GM12873 (cell line): Measurements from ENCODE around the gene PPIL1.

Experiments
- TF ChIP-seq, protein P1 (sequence below): IDR thresholded peaks from 2 replicates; pipeline ENCODE4 v1.5.1; 2012; ENCODE audit warnings: low read depth, mild to moderate bottlenecking, moderate library complexity, low read length, control low read depth; ENCODE audit not compliant: insufficient read depth; ENCODE audit errors: missing control alignments

The PPIL1 gene

DNA sequence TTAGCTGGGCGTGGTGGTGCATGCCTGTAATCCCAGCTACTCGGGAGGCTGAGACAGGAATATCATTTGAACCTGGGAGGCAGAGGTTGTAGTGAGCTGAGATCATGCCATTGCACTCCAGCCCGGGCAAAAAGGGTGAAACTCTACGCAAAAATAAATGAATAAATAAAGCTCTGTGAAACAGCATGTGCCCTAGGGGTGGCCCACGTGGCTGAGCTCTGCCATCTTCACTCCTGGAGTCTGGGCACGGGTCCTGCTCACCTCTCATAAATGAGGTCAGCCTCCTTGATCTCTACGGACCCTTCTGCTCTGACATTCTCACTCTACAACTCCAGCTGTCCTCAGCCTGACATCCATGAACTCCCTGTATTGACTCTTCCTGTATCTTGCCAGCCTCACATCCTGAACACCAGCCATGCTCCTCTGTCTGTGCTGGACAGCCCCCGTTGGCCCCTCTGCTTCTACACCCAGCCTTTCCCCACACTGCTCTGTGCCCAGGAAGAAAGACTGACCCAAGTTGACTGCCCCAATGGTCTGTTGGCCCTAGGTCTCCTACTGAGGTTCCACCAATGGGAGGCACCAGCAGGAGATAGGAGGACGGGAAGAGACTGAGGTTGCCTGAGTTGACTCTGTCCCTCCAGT is 57.3 kb downstream of the PPIL1 start:
- TF ChIP-seq, protein P1, sequence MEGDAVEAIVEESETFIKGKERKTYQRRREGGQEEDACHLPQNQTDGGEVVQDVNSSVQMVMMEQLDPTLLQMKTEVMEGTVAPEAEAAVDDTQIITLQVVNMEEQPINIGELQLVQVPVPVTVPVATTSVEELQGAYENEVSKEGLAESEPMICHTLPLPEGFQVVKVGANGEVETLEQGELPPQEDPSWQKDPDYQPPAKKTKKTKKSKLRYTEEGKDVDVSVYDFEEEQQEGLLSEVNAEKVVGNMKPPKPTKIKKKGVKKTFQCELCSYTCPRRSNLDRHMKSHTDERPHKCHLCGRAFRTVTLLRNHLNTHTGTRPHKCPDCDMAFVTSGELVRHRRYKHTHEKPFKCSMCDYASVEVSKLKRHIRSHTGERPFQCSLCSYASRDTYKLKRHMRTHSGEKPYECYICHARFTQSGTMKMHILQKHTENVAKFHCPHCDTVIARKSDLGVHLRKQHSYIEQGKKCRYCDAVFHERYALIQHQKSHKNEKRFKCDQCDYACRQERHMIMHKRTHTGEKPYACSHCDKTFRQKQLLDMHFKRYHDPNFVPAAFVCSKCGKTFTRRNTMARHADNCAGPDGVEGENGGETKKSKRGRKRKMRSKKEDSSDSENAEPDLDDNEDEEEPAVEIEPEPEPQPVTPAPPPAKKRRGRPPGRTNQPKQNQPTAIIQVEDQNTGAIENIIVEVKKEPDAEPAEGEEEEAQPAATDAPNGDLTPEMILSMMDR: no peak

DNA sequence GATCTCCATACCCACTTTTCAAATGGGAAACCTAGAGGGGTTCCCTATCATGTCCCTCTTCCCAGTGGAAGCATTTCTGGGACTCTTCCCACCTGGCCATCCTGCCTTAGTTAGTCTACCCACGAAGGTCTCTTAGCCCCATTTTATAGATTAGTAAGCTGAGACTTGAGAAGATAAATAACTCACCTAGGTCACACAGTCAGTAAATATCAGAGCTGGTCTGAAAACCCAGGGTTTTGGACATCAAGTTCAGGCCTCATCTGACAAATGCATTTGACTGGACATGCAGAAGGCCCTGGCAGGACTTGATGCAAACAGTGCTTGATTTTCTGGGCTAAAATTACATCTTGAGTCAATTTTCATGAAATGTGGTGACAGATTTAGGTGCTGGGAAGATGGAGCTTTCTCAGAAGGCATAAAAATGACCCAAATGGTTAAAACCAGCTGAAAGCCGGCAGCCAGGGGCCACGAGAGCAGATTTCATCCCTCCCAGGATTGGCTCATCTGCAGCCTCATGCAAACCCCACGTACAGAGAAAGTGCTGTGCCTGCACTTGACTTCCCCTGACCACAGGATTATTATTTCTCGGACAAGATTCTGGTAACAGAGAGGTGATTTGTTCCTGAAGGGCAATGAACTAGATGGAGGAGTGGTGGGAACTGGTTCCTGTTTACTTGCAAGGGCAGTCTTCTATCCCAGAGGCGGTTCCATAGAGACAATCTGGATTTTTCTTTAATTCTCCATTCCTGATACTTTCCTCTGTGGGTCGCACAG is 58.5 kb downstream of the PPIL1 start:
- TF ChIP-seq, protein P1: no peak

DNA sequence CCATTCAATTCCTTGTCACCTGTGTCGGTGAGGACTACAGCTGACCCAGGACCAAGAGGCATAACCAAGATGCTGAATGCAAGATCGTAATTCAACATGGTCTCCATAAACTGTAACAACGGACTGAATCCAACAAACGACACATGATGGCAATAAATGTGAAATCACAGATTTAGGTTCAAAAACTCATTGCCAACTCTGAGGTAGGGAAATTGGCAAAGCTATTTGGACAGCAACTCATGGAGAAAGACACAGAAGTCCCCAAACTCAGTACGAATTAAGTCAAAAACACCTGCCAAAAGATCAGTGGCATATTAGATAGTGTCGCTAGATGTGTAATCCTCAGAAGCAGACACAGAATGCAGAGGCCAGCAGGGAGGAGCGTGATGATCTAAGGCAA is 60.4 kb downstream of the PPIL1 start:
- TF ChIP-seq, protein P1: no peak

DNA sequence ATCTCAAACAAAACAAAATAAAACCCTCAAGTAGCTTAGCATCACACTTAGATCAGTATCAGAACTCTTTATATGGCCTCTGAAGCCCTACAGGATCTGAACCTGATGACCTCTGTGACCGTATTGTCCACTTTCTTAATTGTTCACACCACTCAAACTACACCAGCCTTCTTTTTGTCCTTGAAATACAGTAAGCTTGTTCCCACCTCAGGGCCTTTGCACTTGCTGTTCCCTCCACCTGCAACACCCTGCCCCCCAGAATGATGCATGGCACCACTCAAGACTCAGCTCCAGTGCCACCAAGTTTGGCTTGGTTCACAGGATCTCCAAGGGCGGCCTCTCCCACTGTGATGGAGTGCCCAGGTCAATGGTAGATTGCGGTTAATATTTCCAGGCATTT is 61.1 kb downstream of the PPIL1 start:
- TF ChIP-seq, protein P1: no peak

DNA sequence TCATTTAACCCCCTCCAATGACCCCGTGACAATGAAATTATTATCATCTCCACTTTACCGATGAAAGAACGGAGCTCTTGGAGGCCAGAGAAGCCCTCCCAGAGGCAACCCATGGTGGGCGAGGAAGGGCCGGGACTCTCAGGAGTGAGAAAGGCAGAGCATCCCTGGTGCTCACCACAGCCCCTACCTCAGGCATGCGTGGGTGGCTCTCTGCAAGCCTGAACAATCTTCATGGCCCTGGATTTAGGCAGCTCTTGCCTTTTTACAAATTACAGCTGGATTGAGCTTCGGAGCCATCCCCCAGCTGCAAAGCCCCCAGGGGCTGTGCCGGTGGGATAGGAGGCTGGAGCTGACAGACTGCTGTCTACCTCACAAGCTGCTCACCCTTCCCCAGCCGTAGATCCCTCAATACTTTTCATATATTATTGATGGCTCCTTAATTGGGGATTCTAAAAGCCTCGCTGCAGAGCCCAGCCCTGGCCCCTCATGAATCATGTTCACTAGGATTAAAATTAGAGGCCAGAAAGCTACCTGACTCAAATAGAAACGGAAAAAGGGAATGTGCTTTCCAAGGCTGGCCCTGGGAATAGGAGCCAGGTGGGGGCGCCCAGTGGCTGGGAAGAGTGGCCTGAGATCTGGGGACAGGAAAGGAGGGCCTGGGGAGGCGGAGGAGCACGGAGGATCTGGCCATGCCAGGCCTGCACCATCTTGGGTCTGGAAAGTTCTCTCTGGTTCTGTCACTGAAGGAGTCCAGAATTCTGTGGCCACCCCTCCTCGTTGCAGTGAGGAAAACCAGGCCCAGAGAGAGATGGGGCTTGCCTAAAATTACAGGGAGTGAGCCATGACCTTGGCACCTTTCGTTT is 64.4 kb downstream of the PPIL1 start:
- TF ChIP-seq, protein P1: no peak

DNA sequence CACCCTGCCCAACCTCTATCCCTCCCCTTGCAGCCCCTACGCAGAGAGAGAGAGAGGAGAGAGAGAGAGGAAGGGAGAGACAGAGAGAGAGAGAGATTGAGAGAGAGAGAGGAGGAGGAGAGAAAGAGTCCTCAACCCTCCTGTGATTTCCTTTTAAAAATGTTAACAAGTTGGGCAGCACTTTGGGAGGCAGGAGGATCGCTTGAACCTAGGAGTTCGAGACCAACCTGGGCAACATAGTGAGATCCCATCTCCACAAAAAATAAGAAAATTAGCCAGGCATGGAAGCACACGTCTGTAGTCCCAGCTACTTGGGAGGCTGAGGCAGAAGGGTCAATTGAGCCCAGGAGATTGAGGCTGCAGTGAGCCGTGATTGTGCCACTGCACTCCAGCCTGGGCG is 65.4 kb downstream of the PPIL1 start:
- TF ChIP-seq, protein P1: no peak

DNA sequence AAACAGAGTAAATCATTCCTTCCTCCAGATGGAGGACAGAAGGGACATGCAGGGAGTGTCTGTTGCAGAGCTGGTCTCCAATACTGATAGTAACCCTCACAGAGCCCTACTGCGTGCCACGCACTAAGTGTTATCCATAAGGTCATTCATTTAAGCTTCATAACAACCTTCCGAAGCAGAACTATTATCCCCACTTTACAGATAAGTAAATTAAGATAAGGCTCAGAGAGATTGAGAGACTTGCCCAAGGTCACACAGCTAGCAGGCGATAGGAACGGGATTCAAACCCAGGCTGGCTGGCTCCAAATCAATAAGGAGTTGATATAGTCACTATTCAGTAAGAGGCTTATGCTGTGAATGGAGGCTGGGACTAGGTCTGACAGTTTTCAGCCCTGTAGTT is 66.0 kb downstream of the PPIL1 start:
- TF ChIP-seq, protein P1: no peak
